ENCODE data around the gene HSD17B2. TPM values are rescaled to one million over a fixed set of nuclear protein-coding genes. Genes with fewer than 3 reads are reported as not detected.

Gene HSD17B2
- total and polyA plus RNA-seq, 4 donors: 2.7 to 6.2 (median 3.1) TPM

DNA sequence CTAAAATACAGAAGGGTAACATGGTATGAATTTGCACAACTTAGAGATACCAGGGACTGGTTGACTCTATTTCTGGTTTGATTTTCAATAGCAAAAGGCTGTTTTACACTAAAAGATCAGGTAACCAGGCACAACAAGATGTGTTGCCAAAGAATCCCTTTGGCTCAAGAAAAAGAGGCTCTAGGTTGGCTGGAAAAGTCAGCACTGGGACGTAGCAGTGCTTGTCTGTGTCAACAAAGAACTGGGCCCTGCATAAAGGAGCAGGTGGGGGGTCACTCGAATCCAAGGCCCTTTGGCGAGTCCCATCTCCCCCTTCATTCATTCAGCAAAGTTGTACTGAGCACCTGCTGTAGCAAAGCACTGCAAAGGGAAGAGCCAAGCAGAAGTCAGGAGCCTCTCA lies 42.2 kb upstream of the HSD17B2 start:
- H3K9ac ChIP-seq (ENCODE audit: insufficient read depth in 1 of 2, low read length in 2 of 2): no peak overlapping the region
- no peaks in the 10 kb centered on the region for H3K9me3 ChIP-seq (ENCODE audit: control insufficient read depth in 4 of 4, insufficient read depth in 3 of 4, low read length in 3 of 4)
- 78 to 85% methylated on average over 3 of the region's 3 CpGs for WGBS, 2 donors
- H3K27me3 ChIP-seq (ENCODE audit: control insufficient read depth in 3 of 3, insufficient read depth in 3 of 3, low read length in 2 of 3): no peaks in the 10 kb centered on the region
- DNase-seq: no peak
- peaks cover 0 to 11% (median 2%) of the 10 kb centered on the region in 5 donors for H3K4me1 ChIP-seq (ENCODE audit: control insufficient read depth in 5 of 5, insufficient read depth in 5 of 5, low read length in 5 of 5)
- no peak overlapping the region for H3K27ac ChIP-seq (ENCODE audit: low read depth in 1 of 2, low read length in 1 of 2)
- H3K4me3 ChIP-seq: no peak overlapping the region
- TF ChIP-seq, protein P1, sequence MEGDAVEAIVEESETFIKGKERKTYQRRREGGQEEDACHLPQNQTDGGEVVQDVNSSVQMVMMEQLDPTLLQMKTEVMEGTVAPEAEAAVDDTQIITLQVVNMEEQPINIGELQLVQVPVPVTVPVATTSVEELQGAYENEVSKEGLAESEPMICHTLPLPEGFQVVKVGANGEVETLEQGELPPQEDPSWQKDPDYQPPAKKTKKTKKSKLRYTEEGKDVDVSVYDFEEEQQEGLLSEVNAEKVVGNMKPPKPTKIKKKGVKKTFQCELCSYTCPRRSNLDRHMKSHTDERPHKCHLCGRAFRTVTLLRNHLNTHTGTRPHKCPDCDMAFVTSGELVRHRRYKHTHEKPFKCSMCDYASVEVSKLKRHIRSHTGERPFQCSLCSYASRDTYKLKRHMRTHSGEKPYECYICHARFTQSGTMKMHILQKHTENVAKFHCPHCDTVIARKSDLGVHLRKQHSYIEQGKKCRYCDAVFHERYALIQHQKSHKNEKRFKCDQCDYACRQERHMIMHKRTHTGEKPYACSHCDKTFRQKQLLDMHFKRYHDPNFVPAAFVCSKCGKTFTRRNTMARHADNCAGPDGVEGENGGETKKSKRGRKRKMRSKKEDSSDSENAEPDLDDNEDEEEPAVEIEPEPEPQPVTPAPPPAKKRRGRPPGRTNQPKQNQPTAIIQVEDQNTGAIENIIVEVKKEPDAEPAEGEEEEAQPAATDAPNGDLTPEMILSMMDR (IDR thresholded peaks at IDR 0.05; ENCODE audit: control extremely low read depth, extremely low read depth): no peak
- ATAC-seq (ENCODE audit: insufficient read depth, low FRiP score): no peak
- H3K36me3 ChIP-seq (ENCODE audit: control insufficient read depth in 4 of 4, insufficient read depth in 4 of 4, low read length in 4 of 4): no peaks in the 10 kb centered on the region

- H3K9me3 ChIP-seq (ENCODE audit: control insufficient read depth in 4 of 4, insufficient read depth in 3 of 4, low read length in 3 of 4): no peaks in the 10 kb centered on the region
- H3K4me3 ChIP-seq: no peak overlapping the region
- peaks cover 0 to 2% (median 0%) of the 10 kb centered on the region in 4 donors for H3K36me3 ChIP-seq (ENCODE audit: control insufficient read depth in 4 of 4, insufficient read depth in 4 of 4, low read length in 4 of 4)
- no peak for ATAC-seq (ENCODE audit: insufficient read depth, low FRiP score)
- peaks cover 0 to 11% (median 2%) of the 10 kb centered on the region in 5 donors for H3K4me1 ChIP-seq (ENCODE audit: control insufficient read depth in 5 of 5, insufficient read depth in 5 of 5, low read length in 5 of 5)
- H3K27ac ChIP-seq (ENCODE audit: low read depth in 1 of 2, low read length in 1 of 2): no peak overlapping the region
- TF ChIP-seq, protein P1 (IDR thresholded peaks at IDR 0.05; ENCODE audit: control extremely low read depth, extremely low read depth): no peak
- H3K27me3 ChIP-seq (ENCODE audit: control insufficient read depth in 3 of 3, insufficient read depth in 3 of 3, low read length in 2 of 3): no peaks in the 10 kb centered on the region
- H3K9ac ChIP-seq (ENCODE audit: insufficient read depth in 1 of 2, low read length in 2 of 2): no peak overlapping the region
- no peak for DNase-seq
- 91 to 92% methylated on average over 5 of the region's 5 CpGs for WGBS, 2 donors
Observed at GRCh38 chr16:81994485-81994884, 40.6 kb upstream of the HSD17B2 start.

DNA sequence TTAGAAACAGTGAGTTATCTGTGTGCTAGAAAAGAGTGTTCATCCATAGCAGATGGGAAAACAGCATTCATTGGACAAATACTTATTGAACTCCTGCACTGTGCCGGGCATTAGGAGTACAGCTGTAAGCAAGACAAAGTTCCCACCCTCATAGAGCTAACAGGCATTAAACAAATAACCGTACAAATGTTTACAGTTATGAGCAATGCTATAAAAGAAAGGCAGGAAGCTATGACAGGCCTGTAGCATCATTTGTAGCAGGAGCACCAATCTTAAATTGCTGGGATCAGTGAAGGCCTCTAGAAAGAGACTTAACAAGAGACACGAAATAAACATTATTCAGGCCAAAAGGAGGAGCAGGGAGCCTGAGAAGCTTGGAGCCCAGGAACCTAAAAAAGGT lies 39.4 kb upstream of the HSD17B2 start:
- 60 to 76% methylated on average over 3 of the region's 3 CpGs for WGBS, 2 donors
- Histone ChIP-seq H3K4me1 (ENCODE audit: control insufficient read depth in 5 of 5, insufficient read depth in 5 of 5, low read length in 5 of 5) (peaks cover 0 to 11% (median 2%) of the 10 kb centered on the region in 5 donors), H3K9me3 (ENCODE audit: control insufficient read depth in 4 of 4, insufficient read depth in 3 of 4, low read length in 3 of 4) (no peaks in the 10 kb centered on the region), H3K9ac (ENCODE audit: insufficient read depth in 1 of 2, low read length in 2 of 2) (no peak overlapping the region), H3K27ac (ENCODE audit: low read depth in 1 of 2, low read length in 1 of 2) (no peak overlapping the region), H3K4me3 (no peak overlapping the region), H3K36me3 (ENCODE audit: control insufficient read depth in 4 of 4, insufficient read depth in 4 of 4, low read length in 4 of 4) (peaks cover 0 to 3% (median 0%) of the 10 kb centered on the region in 4 donors), H3K27me3 (ENCODE audit: control insufficient read depth in 3 of 3, insufficient read depth in 3 of 3, low read length in 2 of 3) (no peaks in the 10 kb centered on the region)
- no peak for ATAC-seq (ENCODE audit: insufficient read depth, low FRiP score)
- DNase-seq: no peak
- TF ChIP-seq, protein P1 (IDR thresholded peaks at IDR 0.05; ENCODE audit: control extremely low read depth, extremely low read depth): no peak
